HEK293T (cell line): ENCODE results near the gene NLRX1.
"Not testable (repeated sequence)": the region's sequence is repeated elsewhere in the genome, so short reads cannot be mapped to it uniquely, and the experiment has no call there.

ENCODE experiments used
- CTCF ChIA-PET: fragments of 350-600 bp; formaldehyde crosslinking; extraction: SDS; loops from one replicate; lab custom pipeline; 2021; ENCODE audit warnings: antibody characterized with exemption, inconsistent platforms; lab: Yijun Ruan, JAX
- POLR2A ChIA-PET: fragments of 350-600 bp; formaldehyde crosslinking; extraction: SDS; loops from one replicate; lab custom pipeline; 2020; ENCODE audit warnings: antibody characterized with exemption, inconsistent platforms; lab: Yijun Ruan, JAX
- DNase-seq: peaks from one replicate; pipeline ENCODE4 v3.0.0; 2012; ENCODE audit warnings: mixed read lengths; ENCODE audit errors: extremely low spot score
- ARNT ChIP-seq: fragments of 450-650 bp; IDR thresholded peaks from 2 replicates; pipeline ENCODE4 v1.6.1; 2017; ENCODE audit warnings: mild to moderate bottlenecking
- BHLHE40 ChIP-seq: fragments of 450-650 bp; IDR thresholded peaks from 2 replicates; pipeline ENCODE4 v1.6.1; 2016; ENCODE audit warnings: mild to moderate bottlenecking, moderate library complexity, borderline replicate concordance
- CTBP1 ChIP-seq: fragments of 450-650 bp; IDR thresholded peaks from 2 replicates; pipeline ENCODE4 v1.6.1; 2016; ENCODE audit warnings: borderline replicate concordance
- ELF4 ChIP-seq: fragments of 450-650 bp; IDR thresholded peaks from 2 replicates; pipeline ENCODE4 v1.6.1; 2017; ENCODE audit warnings: antibody characterized with exemption
- FOXA1 ChIP-seq: fragments of 450-650 bp; IDR thresholded peaks from 2 replicates; pipeline ENCODE4 v1.6.1; 2016; ENCODE audit warnings: mild to moderate bottlenecking
- FOXK2 ChIP-seq: fragments of 450-650 bp; IDR thresholded peaks from 2 replicates; pipeline ENCODE4 v1.6.1; 2016; ENCODE audit warnings: mild to moderate bottlenecking
- FOXM1 ChIP-seq: fragments of 450-650 bp; IDR thresholded peaks from 2 replicates; pipeline ENCODE4 v1.6.1; 2017; ENCODE audit warnings: mild to moderate bottlenecking, borderline replicate concordance
- HDGF ChIP-seq: fragments of 450-650 bp; IDR thresholded peaks from 2 replicates; pipeline ENCODE4 v1.6.1; 2017; ENCODE audit warnings: antibody characterized with exemption, borderline replicate concordance
- L3MBTL2 ChIP-seq: fragments of 450-650 bp; conservative IDR thresholded peaks from 2 replicates; pipeline ENCODE4 v1.6.1; 2016; ENCODE audit warnings: mild to moderate bottlenecking
- LEF1 ChIP-seq: fragments of 450-650 bp; IDR thresholded peaks from 2 replicates; pipeline ENCODE4 v1.6.1; 2017; ENCODE audit warnings: mild to moderate bottlenecking, borderline replicate concordance
- NFRKB ChIP-seq: fragments of 450-650 bp; IDR thresholded peaks from 2 replicates; pipeline ENCODE4 v1.6.1; 2016; ENCODE audit warnings: mild to moderate bottlenecking, moderate library complexity
- PKNOX1 ChIP-seq: fragments of 450-650 bp; IDR thresholded peaks from 2 replicates; pipeline ENCODE4 v1.6.1; 2016
- SP1 ChIP-seq: fragments of 450-650 bp; IDR thresholded peaks from 2 replicates; pipeline ENCODE4 v1.6.1; 2017
- SUZ12 ChIP-seq: fragments of 450-650 bp; IDR thresholded peaks from 2 replicates; pipeline ENCODE4 v1.6.1; 2016; ENCODE audit warnings: mild to moderate bottlenecking
- TARDBP ChIP-seq: fragments of 450-650 bp; IDR thresholded peaks from 2 replicates; pipeline ENCODE4 v1.6.1; 2016
- ZNF384 ChIP-seq: fragments of 450-650 bp; IDR thresholded peaks from 2 replicates; pipeline ENCODE4 v1.6.1; 2016

Gene NLRX1

DNA sequence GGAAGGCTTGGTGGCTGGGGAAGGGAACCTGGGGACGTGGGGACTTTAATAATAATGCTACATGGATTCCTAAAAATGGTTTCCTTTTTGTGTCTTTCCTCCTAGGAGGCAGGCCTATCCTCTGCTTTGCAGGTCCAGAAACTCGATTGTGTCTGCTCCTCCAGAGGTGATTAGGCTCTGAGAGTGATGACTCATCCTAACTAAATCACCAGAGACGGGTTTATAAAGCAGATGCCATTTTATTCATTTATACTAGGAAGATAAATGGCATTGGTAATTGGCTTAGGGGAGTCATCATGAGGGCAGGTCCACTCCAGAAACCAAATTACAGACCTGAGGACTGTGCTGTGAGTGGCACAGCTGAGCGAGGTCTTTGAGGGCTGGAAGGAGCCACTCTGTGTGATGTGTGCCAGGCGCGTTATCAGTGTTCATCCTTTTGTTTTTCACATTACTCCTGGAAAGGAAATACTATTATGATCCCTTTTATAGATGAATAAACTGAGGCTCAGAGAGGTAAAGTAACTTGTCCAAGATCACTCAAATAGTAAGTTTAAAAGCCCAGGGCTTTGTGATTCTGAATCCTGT lies 7.1 kb downstream of the NLRX1 start:
- TF ChIP-seq ZNF384 (no peak), FOXA1 (no peak), FOXM1 (no peak), SUZ12 (no peak), SP1 (no peak), ARNT (no peak), ELF4 (no peak), PKNOX1 (no peak), CTBP1 (no peak), TARDBP (no peak), HDGF (no peak), FOXK2 (no peak), LEF1 (no peak), NFRKB (no peak)
- DNase-seq, result no peak
- POLR2A ChIA-PET, result no interaction called here
- CTCF ChIA-PET, result no interaction called here

GRCh38 chr11:119178166-119178680 lies 9.7 kb downstream of the NLRX1 start:
- TF ChIP-seq FOXA1 (no peak), ELF4 (no peak), L3MBTL2 (no peak), ZNF384 (no peak), BHLHE40 (no peak)
- ChIA-PET POLR2A (no interaction called here), CTCF (no interaction called here)
- no peak for DNase-seq

GRCh38 chr11:119179342-119179741 lies 10.8 kb downstream of the NLRX1 start:
- POLR2A ChIA-PET, result interaction anchor here (1.3 kb wide), 1 partner anchor 10 kb away, joined by 4 read pairs; no protein-coding TSS in a partner anchor
- CTCF ChIA-PET, result no interaction called here
- TF ChIP-seq SP1 (no peak), ARNT (no peak), HDGF (no peak), ELF4 (no peak), L3MBTL2 (no peak), LEF1 (no peak), FOXA1 (no peak), FOXK2 (no peak), FOXM1 (no peak), NFRKB (no peak), TARDBP (no peak), CTBP1 (no peak), ZNF384 (no peak), PKNOX1 (no peak), BHLHE40 (no peak), SUZ12 (no peak)
- no peak for DNase-seq

- ChIA-PET POLR2A (interaction anchor here (0.6 to 1.3 kb wide), 2 partner anchors 11 to 57 kb away, joined by 3 to 4 read pairs; no protein-coding TSS in a partner anchor), CTCF (no interaction called here)
- DNase-seq, result no peak
- no peak for TF ChIP-seq ELF4
- no peak for TF ChIP-seq HDGF
- no peak for TF ChIP-seq FOXK2
Measured at GRCh38 chr11:119179983-119180382, 11.5 kb downstream of the NLRX1 start.

DNA sequence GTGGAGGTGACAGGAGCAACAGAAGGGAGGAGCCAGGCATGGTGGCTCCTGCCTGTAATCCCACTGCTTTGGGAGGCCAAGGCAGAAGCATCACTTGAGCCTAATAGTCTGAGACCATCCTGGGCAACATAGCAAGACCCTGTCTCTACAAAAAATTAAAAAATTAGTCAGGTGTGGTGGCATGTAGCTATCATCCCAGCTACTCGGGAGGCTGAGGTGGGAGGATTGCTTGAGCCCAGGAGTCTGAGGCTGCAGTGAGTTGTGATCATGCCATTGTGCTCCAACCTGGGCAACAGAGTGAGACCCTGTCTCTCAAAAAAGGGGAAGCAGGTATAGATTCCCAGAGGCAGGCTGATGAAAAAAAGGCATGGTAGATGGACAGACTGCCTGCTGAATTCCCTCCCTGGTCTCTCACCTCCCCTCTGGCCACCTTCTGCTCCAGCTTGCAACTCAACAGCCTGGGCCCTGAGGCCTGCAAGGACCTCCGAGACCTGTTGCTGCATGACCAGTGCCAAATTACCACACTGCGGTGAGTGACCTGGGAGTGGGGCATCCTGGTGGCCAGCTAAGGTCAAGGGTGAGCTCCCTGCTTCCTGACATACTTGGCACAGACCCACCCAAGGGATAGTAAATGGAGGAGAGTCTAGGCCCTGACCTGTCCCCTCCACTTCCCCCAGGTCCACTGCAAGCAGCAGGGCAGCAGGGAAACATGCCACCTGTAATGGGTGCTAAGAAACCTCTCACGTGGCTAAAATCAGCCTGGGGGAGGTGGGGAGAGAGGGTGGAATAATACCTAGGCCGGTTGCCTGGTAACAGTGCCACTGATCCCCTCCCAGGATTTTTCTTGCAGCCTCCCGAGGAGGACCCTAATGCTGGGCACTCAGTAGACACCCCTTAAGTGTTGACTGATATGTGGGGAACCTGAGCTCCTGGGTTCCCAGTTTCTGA lies 12.5 kb downstream of the NLRX1 start:
- CTCF ChIA-PET, result no interaction called here
- DNase-seq, result no peak
- TF ChIP-seq FOXK2, result no peak
- TF ChIP-seq HDGF, result no peak
- POLR2A ChIA-PET, result interaction anchor here (1.6 kb wide), 1 partner anchor 14 kb away, joined by 3 read pairs; no protein-coding TSS in a partner anchor

- TF ChIP-seq FOXM1, result no peak
- TF ChIP-seq ELF4, result no peak
- no peak for TF ChIP-seq CTBP1
- no peak for TF ChIP-seq ARNT
- TF ChIP-seq FOXA1, result no peak
- no peak for TF ChIP-seq ZNF384
- TF ChIP-seq SP1, result no peak
- ChIA-PET POLR2A (interaction anchor here (1.6 kb wide), 1 partner anchor 15 kb away, joined by 3 read pairs; no protein-coding TSS in a partner anchor), CTCF (no interaction called here)
- DNase-seq, result no peak
Measured at GRCh38 chr11:119181677-119182412, 13.3 kb downstream of the NLRX1 start.

GRCh38 chr11:119184399-119184798 lies 15.9 kb downstream of the NLRX1 start:
- DNase-seq, POLR2A ChIA-PET, CTCF ChIA-PET: not testable (repeated sequence)
